Posterior vena cava (tissue), 2 donors: ENCODE data around the gene SAMHD1. TPM values are rescaled to one million over a fixed set of nuclear protein-coding genes. Genes with fewer than 3 reads are reported as not detected.
A peak's percentile ranks its signal among the peaks of the same experiment; 100 is the strongest.
"Not testable (repeated sequence)": the region's sequence is repeated elsewhere in the genome, so short reads cannot be mapped to it uniquely, and the experiment has no call there.

Source experiments
- DNase-seq: peaks from one replicate; pipeline ENCODE4 v3.0.0-alpha.2; 2020; ENCODE audit warnings: low spot score
- intact Hi-C, 2 donors: fragments of 100-400 bp; cut with DNase I; formaldehyde crosslinking; loops; one replicate each; pipeline versions ENCODE4 v1.14.1 to v1.14.2; 2022 to 2023
- long read RNA-seq, 2 donors: library from polyadenylated mRNA; unstranded; transcript quantifications; one replicate each; pipeline ENCODE4 v2.0.0, GENCODE V29; 2020 to 2021
- total RNA-seq, 2 donors: library from RNA; stranded (reverse); fragmentation: NEBNext Ultra II Directional; extraction: Animal tissue kit (Norgen Biotek cat#: 25700); gene quantifications; one replicate each; pipeline ENCODE4 v1.2.1, GENCODE V29; 2021
- donor health status: DM: yes; HTN: yes; CAD: no.
- donor health status: DM: yes; HTN: yes; CAD: no.

SAMHD1 gene
- total RNA-seq = 100 to 1,000 TPM; 250 to 419 TPM
- long read RNA-seq, donor 1, full-length matches to known transcripts = 9 of 56 reads
- long read RNA-seq, donor 1, partial matches to known transcripts = 6 of 56 reads
- long read RNA-seq, donor 1, other reads (novel, unspliced or antisense) = 41 of 56 reads
- long read RNA-seq, donor 2, full-length matches to known transcripts = 25 of 138 reads
- long read RNA-seq, donor 2, partial matches to known transcripts = 6 of 138 reads
- long read RNA-seq, donor 2, other reads (novel, unspliced or antisense) = 107 of 138 reads

- peak; percentile 99 for DNase-seq
- intact Hi-C loops = no loop called here
Measured at GRCh38 chr20:36951198-36951978, at the start of gene SAMHD1. TSS of gene SAMHD1 (minus strand) at chr20:36951708. CDS start at chr20:36951643, 65 bp downstream.

- DNase-seq, intact Hi-C loops: not testable (repeated sequence)
Measured at GRCh38 chr20:37000171-37000570, 48.7 kb upstream of the SAMHD1 start.

GRCh38 chr20:36998652-36999051, 47.1 kb upstream of the SAMHD1 start:
- intact Hi-C loops = no loop called here
- no peak for DNase-seq

- no peak for DNase-seq
Measured at GRCh38 chr20:36997121-36997520, 45.6 kb upstream of the SAMHD1 start.

GRCh38 chr20:36994221-36994620, 42.7 kb upstream of the SAMHD1 start:
- intact Hi-C loops, DNase-seq: not testable (repeated sequence)

More at GRCh38 chr20:36997121-36997520, 45.6 kb upstream of the SAMHD1 start:
- intact Hi-C loops = no loop called here

GRCh38 chr20:36992802-36993334, 41.4 kb upstream of the SAMHD1 start:
- no peak for DNase-seq
- intact Hi-C loops = no loop called here

- DNase-seq = no peak
- intact Hi-C loops = no loop called here
Measured at GRCh38 chr20:36991703-36992102, 40.2 kb upstream of the SAMHD1 start.

- no peak for DNase-seq
- intact Hi-C loops = no loop called here
Measured at GRCh38 chr20:36989797-36990196, 38.3 kb upstream of the SAMHD1 start.

- intact Hi-C loops = no loop called here
- DNase-seq = no peak
Measured at GRCh38 chr20:36988494-36988966, 37.0 kb upstream of the SAMHD1 start.

GRCh38 chr20:36984257-36984638, 32.7 kb upstream of the SAMHD1 start:
- no peak for DNase-seq
- intact Hi-C loops = no loop called here

GRCh38 chr20:36975099-36975818, 23.8 kb upstream of the SAMHD1 start:
- DNase-seq = peak; percentile 10

GRCh38 chr20:36974660-36975059, 23.2 kb upstream of the SAMHD1 start:
- intact Hi-C loops = no loop called here
- no peak for DNase-seq

More at GRCh38 chr20:36975099-36975818, 23.8 kb upstream of the SAMHD1 start:
- intact Hi-C loops = no loop called here

- intact Hi-C loops = no loop called here
- DNase-seq = no peak
Measured at GRCh38 chr20:36971103-36971502, 19.6 kb upstream of the SAMHD1 start.

- intact Hi-C loops = no loop called here
- no peak for DNase-seq
Measured at GRCh38 chr20:36969478-36970186, 18.1 kb upstream of the SAMHD1 start.

GRCh38 chr20:36969051-36969450, 17.5 kb upstream of the SAMHD1 start:
- no peak for DNase-seq
- intact Hi-C loops = no loop called here

GRCh38 chr20:36967636-36968035, 16.1 kb upstream of the SAMHD1 start:
- intact Hi-C loops = no loop called here
- DNase-seq = no peak

- intact Hi-C loops, DNase-seq: not testable (repeated sequence)
Measured at GRCh38 chr20:36966965-36967364, 15.5 kb upstream of the SAMHD1 start.

GRCh38 chr20:36962354-36962941, 10.9 kb upstream of the SAMHD1 start:
- intact Hi-C loops = not testable (repeated sequence)

GRCh38 chr20:36959242-36959641, 7.7 kb upstream of the SAMHD1 start:
- DNase-seq = no peak
- intact Hi-C loops = no loop called here

More at GRCh38 chr20:36962354-36962941, 10.9 kb upstream of the SAMHD1 start:
- peak; percentile 20 for DNase-seq
